GM21423 (cell line): ENCODE results near the gene YKT6.

ENCODE experiments used
- ATAC-seq: cut with Tn5 transposase; IDR thresholded peaks from one replicate; pipeline ENCODE4 v1.9.1; 2021; ENCODE audit warnings: mild to moderate bottlenecking, moderate library complexity; ENCODE audit not compliant: unreplicated experiment

YKT6 gene

DNA sequence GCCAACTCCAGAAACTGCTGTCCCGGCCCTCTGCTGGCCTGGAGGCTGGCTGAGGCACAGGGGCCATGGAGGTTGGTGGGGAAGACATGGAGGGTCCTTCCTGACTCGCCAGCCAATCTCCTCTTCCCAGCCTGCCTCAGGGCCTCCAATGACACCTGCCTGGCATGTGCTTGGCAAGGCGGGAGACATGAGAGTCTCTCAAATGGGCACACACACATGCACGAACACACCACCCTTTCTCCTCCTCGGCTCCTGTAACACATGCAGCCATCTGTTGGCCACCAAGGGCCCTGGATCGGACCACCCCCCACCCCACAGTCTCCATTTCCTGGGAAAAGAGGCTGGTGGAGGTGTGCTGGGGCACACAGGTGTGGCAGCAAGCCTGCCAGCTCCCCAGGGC is 56.4 kb downstream of the YKT6 start:
- ATAC-seq, result no peak

DNA sequence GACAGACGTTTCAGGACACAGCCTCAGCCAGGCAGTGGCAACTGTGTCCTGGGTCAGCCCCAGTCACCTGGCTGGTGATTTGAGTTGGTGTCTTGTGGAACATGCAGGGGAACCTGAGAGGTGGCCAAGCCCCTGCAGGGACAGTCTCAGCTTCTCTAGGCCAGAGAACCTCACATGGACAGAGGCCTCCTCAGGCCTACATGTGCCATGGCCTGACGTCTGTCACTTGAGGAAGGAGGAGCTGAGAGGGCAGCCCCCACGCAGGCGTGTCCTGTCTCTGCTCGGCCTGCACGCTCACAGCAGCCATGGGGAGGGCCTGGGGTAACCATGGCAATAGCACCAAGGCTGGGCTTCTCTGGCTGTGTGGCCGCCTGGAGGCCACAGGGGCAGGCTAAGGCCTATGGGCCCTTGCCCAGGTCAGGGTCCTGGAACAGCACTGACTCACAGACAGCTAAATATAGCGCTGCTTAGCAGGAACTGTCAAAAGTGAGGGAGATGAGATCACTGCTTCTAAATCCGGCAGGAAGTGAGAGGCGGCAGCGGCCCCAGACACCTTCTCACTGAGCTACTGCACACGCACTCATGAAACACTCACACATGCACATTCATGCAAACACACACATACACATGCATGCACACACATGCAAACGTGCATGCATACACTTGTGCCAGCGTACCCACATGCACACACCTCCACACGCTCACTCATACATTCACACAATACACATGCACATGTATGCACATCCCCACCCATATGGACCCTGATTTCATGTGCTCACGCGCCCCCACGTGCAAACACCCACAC is 57.0 kb downstream of the YKT6 start:
- ATAC-seq, result peak; percentile 80

DNA sequence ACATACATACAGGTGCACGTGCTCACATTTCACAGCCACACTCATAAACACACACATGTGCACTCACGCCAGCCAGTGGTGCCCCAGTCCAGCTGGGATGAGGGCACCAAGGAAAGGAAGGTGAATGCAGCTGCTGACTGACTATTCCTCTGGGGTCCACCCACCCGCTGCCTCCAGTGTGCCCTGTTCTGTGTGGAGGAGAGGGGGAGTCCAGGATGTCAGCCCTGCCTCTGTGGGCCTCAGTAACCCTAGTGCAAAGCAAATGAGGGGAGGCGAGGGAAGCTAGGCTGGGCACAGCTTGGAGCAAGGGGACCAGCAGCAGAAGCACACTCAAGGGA is 57.6 kb downstream of the YKT6 start:
- ATAC-seq, result no peak

DNA sequence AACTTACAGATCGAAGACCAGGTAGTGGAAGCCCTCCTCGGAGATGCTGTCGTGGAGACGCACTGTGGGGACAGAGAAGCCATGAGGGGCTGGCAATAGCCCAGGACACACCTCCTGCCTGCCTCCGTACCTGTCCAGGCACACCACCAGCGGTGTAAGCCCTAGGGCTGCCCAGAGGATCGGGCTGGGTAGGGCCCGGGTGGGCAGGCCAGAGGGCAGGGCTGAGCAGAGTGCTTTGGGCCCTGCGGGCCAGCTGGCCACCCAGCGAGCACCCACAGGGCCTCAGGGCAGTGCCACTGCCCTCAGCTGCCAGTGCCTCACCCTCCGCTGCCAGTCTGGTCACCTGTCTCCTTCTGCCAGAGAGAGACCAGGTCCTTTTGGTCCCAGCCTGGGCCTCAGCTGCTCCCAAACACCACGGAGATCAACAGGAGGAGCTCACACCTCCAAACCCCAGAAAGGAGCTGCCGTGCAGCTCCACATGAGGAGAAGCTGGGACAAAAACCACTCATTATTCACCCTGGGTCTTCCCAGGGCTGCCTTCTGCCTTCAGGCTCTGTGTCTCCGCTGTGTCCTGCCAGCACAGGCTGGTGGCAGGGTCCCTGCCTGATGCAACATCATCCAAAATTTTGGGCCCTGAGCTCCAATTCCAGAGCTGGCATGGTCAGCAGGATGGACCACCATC is 58.2 kb downstream of the YKT6 start:
- ATAC-seq, result no peak

- no peak for ATAC-seq
Measured at GRCh38 chr7:44259547-44260457, 59.0 kb downstream of the YKT6 start.

GRCh38 chr7:44261240-44261639 is 60.5 kb downstream of the YKT6 start:
- ATAC-seq, result no peak

GRCh38 chr7:44262031-44262430 is 61.3 kb downstream of the YKT6 start:
- ATAC-seq, result no peak

GRCh38 chr7:44263326-44264082 is 62.7 kb downstream of the YKT6 start:
- no peak for ATAC-seq
